ENCODE measurements around the gene PYGB.
"Not testable (repeated sequence)": the region's sequence is repeated elsewhere in the genome, so short reads cannot be mapped to it uniquely, and the experiment has no call there.

PYGB gene

GRCh38 chr20:25249198-25249931, 1.5 kb downstream of the PYGB start:
- DNase-seq: no peak

GRCh38 chr20:25250508-25250907, 2.6 kb downstream of the PYGB start:
- no peak for DNase-seq

- no peak for DNase-seq
These were observed 3.1 kb downstream of the PYGB start for GRCh38 chr20:25251019-25251418.

GRCh38 chr20:25251558-25251957, 3.7 kb downstream of the PYGB start:
- DNase-seq: no peak

GRCh38 chr20:25252230-25252651, 4.4 kb downstream of the PYGB start:
- DNase-seq: no peak

GRCh38 chr20:25252686-25253421, 5.0 kb downstream of the PYGB start:
- no peak for DNase-seq

GRCh38 chr20:25253606-25254275, 5.9 kb downstream of the PYGB start:
- no peak for DNase-seq

- no peak for DNase-seq
These were observed 6.7 kb downstream of the PYGB start for GRCh38 chr20:25254571-25254970.

- no peak for DNase-seq
These were observed 7.2 kb downstream of the PYGB start for GRCh38 chr20:25254986-25255680.

- no peak for DNase-seq
These were observed 8.5 kb downstream of the PYGB start for GRCh38 chr20:25256226-25256859.

- DNase-seq: no peak
These were observed 9.2 kb downstream of the PYGB start for GRCh38 chr20:25257130-25257529.

GRCh38 chr20:25257756-25258475, 10.0 kb downstream of the PYGB start:
- DNase-seq: no peak

- no peak for DNase-seq
These were observed 10.6 kb downstream of the PYGB start for GRCh38 chr20:25258476-25258805.

GRCh38 chr20:25258828-25259227, 10.9 kb downstream of the PYGB start:
- no peak for DNase-seq

GRCh38 chr20:25259358-25259757, 11.5 kb downstream of the PYGB start:
- no peak for DNase-seq

- DNase-seq: no peak
These were observed 11.9 kb downstream of the PYGB start for GRCh38 chr20:25259788-25260254.

- DNase-seq: not testable (repeated sequence)
These were observed 13.0 kb downstream of the PYGB start for GRCh38 chr20:25260770-25261437.

GRCh38 chr20:25269057-25269832, 21.4 kb downstream of the PYGB start:
- no peak for DNase-seq

GRCh38 chr20:25269833-25270170, 21.9 kb downstream of the PYGB start:
- DNase-seq: no peak

GRCh38 chr20:25270829-25271251, 23.0 kb downstream of the PYGB start:
- DNase-seq: no peak
